Right lobe of liver (tissue), 4 donors: ENCODE measurements around the gene SIGMAR1.

Experiments used
- CTCF ChIP-seq, 4 donors: fragments of 200-600 bp in 3 of 4; fragments of 450-650 bp in 1 of 4; IDR thresholded peaks; one replicate each; pipeline versions ENCODE4 v1.5.1 to v1.8.0; 2016 to 2022; ENCODE audit warnings: antibody characterized with exemption in 4 of 4, mild to moderate bottlenecking in 2 of 4
- POLR2A ChIP-seq: fragments of 450-650 bp; IDR thresholded peaks from one replicate; pipeline ENCODE4 v1.6.1; 2017; ENCODE audit warnings: antibody characterized with exemption, mild to moderate bottlenecking
- donor health status: DM: no; HTN: no; CAD: no.
- donor health status: DM: no; HTN: no; CAD: no.
- donor health status: DM: no; HTN: yes; CAD: no.

DNA sequence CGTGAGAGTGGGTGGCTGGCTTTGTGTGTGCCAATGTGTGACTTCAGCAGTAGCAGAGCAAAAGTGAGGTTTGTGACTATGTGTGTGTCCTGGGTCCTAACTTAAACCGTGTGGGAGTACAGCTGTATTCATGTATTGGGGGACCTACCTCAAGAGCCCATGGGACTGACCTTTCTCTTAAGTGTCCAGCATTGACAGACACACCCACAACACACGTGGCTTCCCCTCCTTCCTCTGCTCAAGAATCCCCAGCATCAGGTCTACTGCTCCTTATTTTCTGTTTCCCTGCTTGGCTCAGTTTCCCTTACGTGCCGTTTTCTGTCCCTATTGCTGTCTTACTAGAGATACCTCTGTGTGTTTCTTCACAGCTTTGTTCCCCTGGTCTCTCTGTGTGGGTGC lies 15.0 kb upstream of the SIGMAR1 start:
- TF ChIP-seq POLR2A (no peak), CTCF (IDR thresholded peaks at IDR 0.05) (no peak)
